GM21825 (cell line): ENCODE data around the gene ZNF621.

Experiments used
- ATAC-seq: cut with Tn5 transposase; IDR thresholded peaks from one replicate; pipeline ENCODE4 v1.9.1; 2021; ENCODE audit warnings: mild to moderate bottlenecking, moderate library complexity; ENCODE audit not compliant: unreplicated experiment

ZNF621 gene

GRCh38 chr3:40524568-40525285 is at the start of gene ZNF621:
TSS of gene ZNF621 (plus strand) at chr3:40524960. CDS start at chr3:40525841, 881 bp downstream.
- peak; percentile 99 for ATAC-seq

- peak; percentile 79 for ATAC-seq
These were observed 48.0 kb upstream of the ZNF621 start, which contains the start of gene ZNF619 for GRCh38 chr3:40476478-40477470. TSS of gene ZNF619 (plus strand) at chr3:40477122. CDS start at chr3:40477980, 858 bp downstream.

- ATAC-seq, result no peak
These were observed 47.1 kb upstream of the ZNF621 start for GRCh38 chr3:40477666-40478065.

GRCh38 chr3:40487172-40487571 is 37.6 kb upstream of the ZNF621 start:
- no peak for ATAC-seq

- no peak for ATAC-seq
These were observed 33.8 kb upstream of the ZNF621 start for GRCh38 chr3:40490916-40491315.

GRCh38 chr3:40494698-40495097 is 30.1 kb upstream of the ZNF621 start:
- no peak for ATAC-seq

- no peak for ATAC-seq
These were observed 27.5 kb upstream of the ZNF621 start for GRCh38 chr3:40497288-40497687.

- no peak for ATAC-seq
These were observed 24.8 kb upstream of the ZNF621 start for GRCh38 chr3:40499952-40500351.

GRCh38 chr3:40502034-40502433 is 22.7 kb upstream of the ZNF621 start:
- no peak for ATAC-seq

- ATAC-seq, result no peak
These were observed 19.9 kb upstream of the ZNF621 start for GRCh38 chr3:40504636-40505430.

- ATAC-seq, result peak; percentile 68
These were observed 18.9 kb upstream of the ZNF621 start, which contains the start of gene ZNF620 for GRCh38 chr3:40505599-40506462. TSS of gene ZNF620 (plus strand) at chr3:40506039. CDS start at chr3:40506353, 314 bp downstream.

- no peak for ATAC-seq
These were observed 13.6 kb upstream of the ZNF621 start for GRCh38 chr3:40511031-40511718.

- no peak for ATAC-seq
These were observed 8.6 kb upstream of the ZNF621 start for GRCh38 chr3:40516201-40516600.

- ATAC-seq, result no peak
These were observed 6.7 kb upstream of the ZNF621 start for GRCh38 chr3:40518067-40518466.

- ATAC-seq, result no peak
These were observed 5.9 kb upstream of the ZNF621 start for GRCh38 chr3:40518848-40519247.

GRCh38 chr3:40521254-40521653 is 3.5 kb upstream of the ZNF621 start:
- ATAC-seq, result no peak

- no peak for ATAC-seq
These were observed 979 bp upstream of the ZNF621 start for GRCh38 chr3:40523781-40524180.

GRCh38 chr3:40524222-40524567 is 565 bp upstream of the ZNF621 start:
- ATAC-seq, result no peak

- ATAC-seq, result no peak
These were observed 3.7 kb downstream of the ZNF621 start for GRCh38 chr3:40528426-40528825.
